GM12874 (cell line): ENCODE data around the gene BRICD5.

ENCODE experiments used
- TF ChIP-seq, protein P1 (sequence below): IDR thresholded peaks from 2 replicates; pipeline ENCODE4 v1.5.1; 2011; ENCODE audit warnings: low read depth, mild to moderate bottlenecking, control low read depth, low read length, moderate library complexity; ENCODE audit not compliant: insufficient read depth

The BRICD5 gene

DNA sequence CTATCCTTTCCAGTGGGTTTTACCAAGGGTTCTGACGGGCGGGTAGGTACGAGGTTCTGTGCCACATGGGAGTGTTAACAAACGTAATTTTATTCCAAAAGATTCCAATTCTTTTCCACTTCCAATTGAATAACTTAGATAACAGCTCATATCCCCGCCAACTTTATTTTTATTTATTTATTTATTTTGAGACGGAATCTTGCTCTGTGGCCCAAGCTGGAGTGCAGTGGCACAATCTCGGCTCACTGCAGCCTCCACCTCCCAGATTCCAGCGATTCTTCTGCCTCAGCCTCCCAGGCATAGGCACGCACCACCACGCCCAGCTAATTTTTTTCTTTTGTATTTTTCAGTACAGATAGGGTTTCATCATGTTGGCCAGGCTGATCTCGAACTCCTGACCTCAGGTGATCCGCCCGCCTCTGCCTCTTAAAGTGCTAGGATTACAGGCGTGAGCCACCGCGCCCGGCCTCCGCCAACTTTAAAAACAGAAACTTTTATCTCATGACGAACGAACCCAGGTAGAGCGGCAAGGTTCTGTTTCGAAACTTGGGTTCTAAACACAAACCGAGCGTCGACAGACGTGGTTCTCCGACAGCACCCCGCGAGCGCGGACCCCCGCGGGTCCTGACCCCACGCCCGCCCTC is 40.1 kb upstream of the BRICD5 start:
- TF ChIP-seq, protein P1, sequence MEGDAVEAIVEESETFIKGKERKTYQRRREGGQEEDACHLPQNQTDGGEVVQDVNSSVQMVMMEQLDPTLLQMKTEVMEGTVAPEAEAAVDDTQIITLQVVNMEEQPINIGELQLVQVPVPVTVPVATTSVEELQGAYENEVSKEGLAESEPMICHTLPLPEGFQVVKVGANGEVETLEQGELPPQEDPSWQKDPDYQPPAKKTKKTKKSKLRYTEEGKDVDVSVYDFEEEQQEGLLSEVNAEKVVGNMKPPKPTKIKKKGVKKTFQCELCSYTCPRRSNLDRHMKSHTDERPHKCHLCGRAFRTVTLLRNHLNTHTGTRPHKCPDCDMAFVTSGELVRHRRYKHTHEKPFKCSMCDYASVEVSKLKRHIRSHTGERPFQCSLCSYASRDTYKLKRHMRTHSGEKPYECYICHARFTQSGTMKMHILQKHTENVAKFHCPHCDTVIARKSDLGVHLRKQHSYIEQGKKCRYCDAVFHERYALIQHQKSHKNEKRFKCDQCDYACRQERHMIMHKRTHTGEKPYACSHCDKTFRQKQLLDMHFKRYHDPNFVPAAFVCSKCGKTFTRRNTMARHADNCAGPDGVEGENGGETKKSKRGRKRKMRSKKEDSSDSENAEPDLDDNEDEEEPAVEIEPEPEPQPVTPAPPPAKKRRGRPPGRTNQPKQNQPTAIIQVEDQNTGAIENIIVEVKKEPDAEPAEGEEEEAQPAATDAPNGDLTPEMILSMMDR: no peak

DNA sequence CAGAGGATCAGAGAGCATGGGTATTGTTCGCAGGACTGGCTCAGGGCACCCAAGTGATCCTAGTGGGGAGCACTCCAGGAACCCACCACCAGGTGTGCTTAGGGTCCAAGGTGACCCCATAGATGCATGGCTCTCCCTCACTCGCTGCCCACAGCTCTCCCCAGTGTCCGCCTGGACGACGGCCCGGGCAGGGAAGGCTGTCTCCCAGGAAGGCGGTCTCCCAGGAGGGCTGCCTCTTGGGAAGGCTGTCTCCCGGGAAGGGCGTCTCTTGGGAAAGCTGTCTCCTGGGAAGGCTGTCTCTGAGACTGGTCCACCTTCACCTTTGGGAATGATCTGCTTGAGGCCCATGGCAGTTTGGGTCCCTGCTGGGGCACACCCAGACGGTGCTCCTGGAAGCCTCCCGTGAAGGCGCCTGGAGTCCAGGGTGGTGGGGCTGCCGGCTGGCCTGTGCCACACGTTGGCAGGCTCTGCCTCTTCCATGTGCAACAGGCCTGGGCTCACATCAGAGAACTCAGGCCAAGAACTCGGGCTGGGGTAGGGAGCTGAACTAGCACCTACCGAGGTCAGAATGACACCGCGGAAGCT is 35.7 kb upstream of the BRICD5 start:
- TF ChIP-seq, protein P1: no peak

DNA sequence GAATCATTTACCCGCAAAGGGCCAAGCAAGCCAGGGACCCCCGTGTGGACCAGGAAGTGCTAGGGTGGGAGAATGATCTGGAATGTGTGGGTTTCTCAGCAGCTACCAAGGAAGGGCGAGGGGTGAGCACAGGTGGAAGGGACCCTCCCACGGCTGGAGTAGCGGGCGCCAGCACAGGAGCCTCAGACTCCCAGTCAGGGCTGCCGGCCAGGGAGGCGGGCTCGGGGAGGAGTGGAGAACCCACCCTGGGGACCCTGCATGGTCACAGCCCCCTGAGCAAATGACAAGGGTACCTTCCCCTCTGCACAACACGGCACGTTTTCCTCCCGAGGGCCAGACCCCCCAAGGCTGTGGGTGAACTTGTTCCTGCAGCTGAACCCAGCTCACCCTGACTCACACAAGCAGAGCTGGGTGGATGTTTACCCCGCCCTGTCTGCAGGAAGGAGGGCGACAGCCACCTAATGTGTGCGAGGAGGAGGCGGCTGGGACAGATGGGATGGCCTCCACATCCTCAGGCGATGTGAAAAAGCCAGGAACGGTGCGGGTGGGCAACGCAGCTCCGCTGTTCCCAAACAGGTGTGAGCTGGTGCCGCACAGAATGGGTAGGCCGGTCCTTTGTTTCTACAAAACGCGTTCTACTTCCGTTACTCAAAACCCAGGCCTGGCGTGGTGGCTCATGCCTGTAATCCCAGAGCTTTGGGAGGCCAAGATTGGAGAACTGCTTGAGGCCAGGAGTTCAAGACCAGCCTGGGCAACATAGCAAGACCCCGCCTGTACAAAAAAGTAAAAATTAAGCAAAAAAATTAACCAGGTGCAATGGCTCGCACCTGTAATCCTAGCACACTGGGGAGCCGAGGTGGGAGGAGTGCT is 34.5 kb upstream of the BRICD5 start:
- TF ChIP-seq, protein P1: no peak

DNA sequence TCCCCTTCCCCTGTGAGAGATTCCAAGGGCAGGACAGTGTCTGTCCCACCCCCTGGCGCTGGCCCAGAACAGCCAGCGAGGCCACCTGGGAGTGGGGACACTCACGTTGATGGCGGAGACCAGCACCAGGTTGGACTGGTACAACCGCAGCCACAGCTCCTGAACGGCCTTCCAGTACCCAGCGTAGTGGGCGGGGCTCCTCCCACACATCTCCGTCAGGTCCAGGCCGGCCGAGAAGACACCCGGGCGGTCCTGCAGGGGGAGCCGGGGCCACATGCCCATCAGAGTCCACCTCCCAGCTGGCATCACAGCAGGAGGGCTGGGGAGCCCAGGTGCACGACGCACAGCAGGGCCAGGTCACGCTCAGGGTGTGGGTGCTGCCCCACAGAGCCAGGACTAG is 33.6 kb upstream of the BRICD5 start:
- TF ChIP-seq, protein P1: no peak

DNA sequence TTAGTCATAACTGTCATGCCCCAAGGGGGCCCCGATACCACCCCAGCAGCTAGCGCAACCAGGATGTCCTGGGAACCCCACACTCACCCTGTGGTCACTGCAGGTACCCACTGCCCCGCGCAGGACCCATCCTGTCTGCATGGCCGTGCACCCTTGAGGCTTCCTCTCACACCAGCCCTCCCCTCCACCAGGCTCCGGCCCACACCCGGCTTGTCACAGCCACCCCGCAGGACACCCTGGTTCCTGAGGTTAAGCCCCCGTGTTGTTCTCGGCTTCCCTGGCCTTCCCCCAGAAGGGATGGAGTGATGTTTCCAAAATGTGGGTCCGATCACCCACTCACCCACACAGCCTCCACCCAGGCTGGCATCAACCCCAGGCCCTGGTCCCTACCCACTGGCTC is 33.1 kb upstream of the BRICD5 start:
- TF ChIP-seq, protein P1: no peak

DNA sequence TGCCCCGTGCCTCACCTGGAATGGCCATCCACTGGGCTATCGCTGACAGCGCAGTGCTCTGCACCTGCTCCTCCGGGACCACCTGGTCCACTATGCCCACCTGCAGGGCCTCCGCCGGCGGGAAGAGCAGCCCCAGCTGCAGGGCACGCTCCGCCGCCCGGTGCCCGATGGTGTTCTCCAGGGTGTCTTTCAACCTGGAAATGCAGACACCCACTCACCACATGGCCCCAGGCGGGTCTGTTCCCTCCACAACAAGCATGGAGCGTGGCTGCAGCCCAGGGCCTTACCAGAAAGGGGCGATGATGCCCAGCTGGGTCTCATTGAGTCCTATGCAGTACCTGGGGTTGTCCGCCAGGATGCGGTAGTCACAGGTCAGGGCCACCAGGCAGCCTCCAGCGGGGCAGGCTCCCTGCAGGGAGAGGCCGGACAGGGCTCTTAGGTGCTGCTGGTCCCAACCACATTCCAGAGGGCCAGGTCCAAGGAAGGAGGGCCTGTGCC is 32.4 kb upstream of the BRICD5 start:
- TF ChIP-seq, protein P1: 0 out of 2 replicates have a peak, but pooled peaks have one; percentile 44

DNA sequence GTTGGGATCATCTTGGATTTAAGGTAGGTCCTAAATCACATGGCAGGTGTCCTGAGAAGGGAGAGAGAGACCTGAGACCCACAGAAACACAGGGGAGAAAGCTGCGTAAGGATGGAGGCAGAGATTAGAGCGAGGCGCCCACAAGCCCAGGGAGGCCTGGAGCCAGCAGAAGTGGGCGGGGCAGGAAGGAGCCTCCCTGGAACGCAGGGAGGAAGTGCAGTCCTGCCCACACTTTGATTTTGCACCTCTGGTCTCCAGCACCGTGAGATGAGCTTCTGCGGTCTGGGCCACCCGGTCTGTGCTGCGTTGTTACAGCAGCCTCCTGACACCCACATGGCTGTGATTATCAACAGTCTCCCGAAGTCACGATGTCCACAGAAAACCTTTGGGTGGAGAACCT is 31.9 kb upstream of the BRICD5 start:
- TF ChIP-seq, protein P1: no peak
